CD4-positive, alpha-beta memory T cell (primary cell): Measurements from ENCODE around the gene LRP8. TPM values are rescaled to one million over a fixed set of nuclear protein-coding genes. Genes with fewer than 3 reads are reported as not detected.
A peak's percentile ranks its signal among the peaks of the same experiment; 100 is the strongest.

Experiments
- CTCF ChIA-PET: fragments of 350-600 bp; sonication (Branson Sonifier 250); formaldehyde crosslinking; loops from one replicate; lab custom pipeline; 2021; ENCODE audit warnings: inconsistent platforms; ENCODE audit not compliant: partially characterized antibody; lab: Charles Lee
- POLR2A ChIA-PET: fragments of 350-600 bp; sonication (Branson Sonifier 250); formaldehyde crosslinking; loops from one replicate; lab custom pipeline; 2021; ENCODE audit not compliant: partially characterized antibody; lab: Charles Lee
- DNase-seq, 5 donors: peaks; one replicate each; pipeline versions ENCODE4 v3.0.0 to v3.0.0-alpha.2; 2020 to 2022; ENCODE audit warnings: mixed read lengths in 1 of 5
- H3K27ac ChIP-seq: one replicate; pipeline ENCODE4 v1.7.0; 2013; ENCODE audit warnings: low read depth, low read length
- H3K27me3 ChIP-seq: 2 replicates; pipeline ENCODE4 v1.7.0; 2013; ENCODE audit warnings: mild to moderate bottlenecking, low read length, moderate library complexity; ENCODE audit not compliant: insufficient read depth
- H3K36me3 ChIP-seq: 2 replicates; pipeline ENCODE4 v1.7.0; 2013; ENCODE audit warnings: mild to moderate bottlenecking, low read length, moderate library complexity; ENCODE audit not compliant: insufficient read depth
- H3K4me1 ChIP-seq: 2 replicates; pipeline ENCODE4 v1.7.0; 2013; ENCODE audit warnings: mild to moderate bottlenecking, low read length, moderate library complexity; ENCODE audit not compliant: insufficient read depth
- H3K4me3 ChIP-seq, 2 donors: one replicate each; pipeline ENCODE4 v1.7.0; 2013; ENCODE audit warnings: low read length in 2 of 2, mild to moderate bottlenecking in 1 of 2
- H3K9me3 ChIP-seq, 2 donors: one replicate each; pipeline ENCODE4 v1.7.0; 2013; ENCODE audit warnings: low read length in 2 of 2, control low read depth in 1 of 2; ENCODE audit not compliant: control insufficient read depth in 1 of 2
- H3K27ac Mint-ChIP-seq, 7 donors: one replicate each; pipeline ENCODE4 v1.8.0; 2020 to 2021; ENCODE audit warnings: mixed read lengths in 7 of 7, mild to moderate bottlenecking in 6 of 7, inconsistent platforms in 3 of 7, moderate library complexity in 3 of 7
- H3K27me3 Mint-ChIP-seq, 2 donors: one replicate each; pipeline ENCODE4 v1.8.0; 2020 to 2021; ENCODE audit warnings: mixed read lengths in 2 of 2
- H3K36me3 Mint-ChIP-seq, 2 donors: one replicate each; pipeline ENCODE4 v1.8.0; 2020 to 2021; ENCODE audit warnings: mixed read lengths in 2 of 2, inconsistent platforms in 1 of 2, mild to moderate bottlenecking in 1 of 2
- H3K4me1 Mint-ChIP-seq, 4 donors: one replicate each; pipeline ENCODE4 v1.8.0; 2020 to 2021; ENCODE audit warnings: mixed read lengths in 4 of 4, mild to moderate bottlenecking in 1 of 4
- H3K4me3 Mint-ChIP-seq, 8 donors: one replicate each; pipeline ENCODE4 v1.8.0; 2020 to 2021; ENCODE audit warnings: mixed read lengths in 8 of 8, mild to moderate bottlenecking in 7 of 8, moderate library complexity in 6 of 8, inconsistent platforms in 3 of 8
- H3K9me3 Mint-ChIP-seq, 8 donors: one replicate each; pipeline ENCODE4 v1.8.0; 2020 to 2021; ENCODE audit warnings: mixed read lengths in 8 of 8, mild to moderate bottlenecking in 5 of 8, inconsistent platforms in 3 of 8, moderate library complexity in 1 of 8
- intact Hi-C: fragments of 100-400 bp; cut with micrococcal nuclease; formaldehyde crosslinking; loops from one replicate; pipeline ENCODE4 v1.15.1; 2023
- polyA plus RNA-seq, 2 donors: library from polyadenylated mRNA; unstranded; fragments of 300-500 nt; fragmentation: Illumina TruSeq; gene quantifications; one replicate each; pipeline ENCODE4 v1.2.3, GENCODE V29; 2021
- total RNA-seq, 2 experiments: library from RNA; stranded (reverse); gene quantifications; one replicate each; pipeline ENCODE4 v1.2.3, GENCODE V29; 2021

Gene LRP8
- total and polyA plus RNA-seq, 4 experiments from 2014 or later, result 0.91 to 17.6 (median 10.0) TPM

- Mint-ChIP-seq H3K36me3 (peaks cover 0 to 3% of the 10 kb centered on the region in 2 donors), H3K9me3 (peaks cover 0 to 2% (median 0%) of the 10 kb centered on the region in 8 donors), H3K27me3 (no peaks in the 10 kb centered on the region), H3K4me1 (peaks cover 10 to 30% (median 17%) of the 10 kb centered on the region in 4 donors), H3K27ac (peak overlapping the region in 5 of 7 donors; percentile 35 to 73 (median 61)), H3K4me3 (peak overlapping the region in 1 of 8 donors; percentile 5)
- intact Hi-C loops, result no loop called here
- Histone ChIP-seq H3K4me3 (no peak overlapping the region), H3K27me3 (no peaks in the 10 kb centered on the region), H3K36me3 (no peaks in the 10 kb centered on the region), H3K4me1 (peaks cover 13% of the 10 kb centered on the region), H3K9me3 (no peaks in the 10 kb centered on the region), H3K27ac (no peak overlapping the region)
- DNase-seq, result no peak
- POLR2A ChIA-PET, result interaction anchor here (2.0 kb wide), 1 partner anchor 40 kb away, joined by 4 read pairs; no protein-coding TSS in a partner anchor
- CTCF ChIA-PET, result interaction anchor here (1.8 to 2.9 kb wide), 2 partner anchors 53 to 61 kb away, joined by 6 to 10 read pairs; no protein-coding TSS in a partner anchor
These were observed 4.3 kb upstream of the LRP8 start for GRCh38 chr1:53332186-53332564.

GRCh38 chr1:53331446-53332185 lies 3.7 kb upstream of the LRP8 start:
- peaks cover 10 to 30% (median 20%) of the 10 kb centered on the region in 4 donors for H3K4me1 Mint-ChIP-seq
- CTCF ChIA-PET, result interaction anchor here (1.8 to 2.9 kb wide), 2 partner anchors 53 to 62 kb away, joined by 6 to 10 read pairs; no protein-coding TSS in a partner anchor
- POLR2A ChIA-PET, result interaction anchor here (2.0 kb wide), 1 partner anchor 39 kb away, joined by 4 read pairs; no protein-coding TSS in a partner anchor
- peaks cover 0 to 5% of the 10 kb centered on the region in 2 donors for H3K36me3 Mint-ChIP-seq
- H3K4me3 Mint-ChIP-seq, result peak overlapping the region in 1 of 8 donors; percentile 5
- no peaks in the 10 kb centered on the region for H3K27me3 Mint-ChIP-seq
- Histone ChIP-seq H3K27ac (no peak overlapping the region), H3K4me3 (no peak overlapping the region), H3K27me3 (no peaks in the 10 kb centered on the region), H3K4me1 (peaks cover 13% of the 10 kb centered on the region), H3K9me3 (no peaks in the 10 kb centered on the region), H3K36me3 (no peaks in the 10 kb centered on the region)
- intact Hi-C loops, result no loop called here
- no peak for DNase-seq
- H3K9me3 Mint-ChIP-seq, result peaks cover 0 to 2% (median 0%) of the 10 kb centered on the region in 8 donors
- peak overlapping the region in 2 of 7 donors; percentile 32 to 64 for H3K27ac Mint-ChIP-seq

GRCh38 chr1:53330819-53331218 lies 2.9 kb upstream of the LRP8 start:
- peaks cover 0 to 7% of the 10 kb centered on the region in 2 donors for H3K36me3 Mint-ChIP-seq
- H3K9me3 Mint-ChIP-seq, result peaks cover 0 to 2% (median 0%) of the 10 kb centered on the region in 8 donors
- peaks cover 10 to 36% (median 23%) of the 10 kb centered on the region in 4 donors for H3K4me1 Mint-ChIP-seq
- no peak overlapping the region for H3K27ac ChIP-seq
- no peak for DNase-seq
- H3K36me3 ChIP-seq, result no peaks in the 10 kb centered on the region
- CTCF ChIA-PET, result interaction anchor here (1.8 to 2.9 kb wide), 2 partner anchors 52 to 63 kb away, joined by 6 to 10 read pairs; no protein-coding TSS in a partner anchor
- H3K4me3 ChIP-seq, result no peak overlapping the region
- no peaks in the 10 kb centered on the region for H3K9me3 ChIP-seq
- peak overlapping the region in 3 of 7 donors; percentile 32 to 68 (median 62) for H3K27ac Mint-ChIP-seq
- no peaks in the 10 kb centered on the region for H3K27me3 Mint-ChIP-seq
- intact Hi-C loops, result no loop called here
- POLR2A ChIA-PET, result interaction anchor here (2.0 kb wide), 1 partner anchor 39 kb away, joined by 4 read pairs; no protein-coding TSS in a partner anchor
- no peak overlapping the region for H3K4me3 Mint-ChIP-seq
- no peaks in the 10 kb centered on the region for H3K27me3 ChIP-seq
- peaks cover 15% of the 10 kb centered on the region for H3K4me1 ChIP-seq

- H3K9me3 Mint-ChIP-seq, result peaks cover 0 to 2% (median 0%) of the 10 kb centered on the region in 8 donors
- peak overlapping the region; percentile 48 for H3K27ac ChIP-seq
- intact Hi-C loops, result loop anchor here (1.0 to 5.0 kb wide), 3 partner anchors 37 to 84 kb away; no protein-coding TSS in a partner anchor
- no peaks in the 10 kb centered on the region for H3K36me3 ChIP-seq
- peak overlapping the region in 1 of 2 donors; percentile 58 for H3K4me3 ChIP-seq
- H3K27me3 ChIP-seq, result no peaks in the 10 kb centered on the region
- POLR2A ChIA-PET, result interaction anchor here (2.7 to 3.1 kb wide), 2 partner anchors 40 to 84 kb away, joined by 24 to 31 read pairs; no protein-coding TSS in a partner anchor
- DNase-seq, result peak in 4 of 5 donors; percentile 2 to 25 (median 14)
- peaks cover 12% of the 10 kb centered on the region for H3K4me1 ChIP-seq
- peaks cover 10 to 32% (median 17%) of the 10 kb centered on the region in 4 donors for H3K4me1 Mint-ChIP-seq
- no peaks in the 10 kb centered on the region for H3K27me3 Mint-ChIP-seq
- H3K9me3 ChIP-seq, result no peaks in the 10 kb centered on the region
- CTCF ChIA-PET, result no interaction called here
- H3K4me3 Mint-ChIP-seq, result peak overlapping the region; percentile 91 to 98 (median 94)
- peaks cover 0 to 9% of the 10 kb centered on the region in 2 donors for H3K36me3 Mint-ChIP-seq
- H3K27ac Mint-ChIP-seq, result peak overlapping the region; percentile 50 to 93 (median 90)
These were observed 950 bp upstream of the LRP8 start for GRCh38 chr1:53328541-53329499.

- Mint-ChIP-seq H3K36me3 (peaks cover 0 to 9% of the 10 kb centered on the region in 2 donors), H3K4me1 (peaks cover 10 to 27% (median 19%) of the 10 kb centered on the region in 4 donors), H3K27me3 (no peaks in the 10 kb centered on the region), H3K4me3 (peak overlapping the region; percentile 88 to 98 (median 92)), H3K9me3 (peaks cover 0 to under 1% (median 0%) of the 10 kb centered on the region in 8 donors), H3K27ac (peak overlapping the region; percentile 73 to 93 (median 85))
- intact Hi-C loops, result loop anchor here (2.0 to 5.0 kb wide), 4 partner anchors 35 to 131 kb away; partner anchors contain the start of gene CPT2
- peak overlapping the region; percentile 60 for H3K27ac ChIP-seq
- ChIA-PET POLR2A (interaction anchor here (0.9 to 3.1 kb wide), 10 partner anchors 8 to 619 kb away, joined by 3 to 31 read pairs (median 6); partner anchors contain the start of genes CPT2, IFT25 and LRRC42), CTCF (interaction anchor here (1.0 to 3.1 kb wide), 3 partner anchors 9 to 86 kb away, joined by 3 to 16 read pairs (median 4); no protein-coding TSS in a partner anchor)
- peak overlapping the region; percentile 78 to 82 for H3K4me3 ChIP-seq
- peaks cover 12% of the 10 kb centered on the region for H3K4me1 ChIP-seq
- H3K36me3 ChIP-seq, result no peaks in the 10 kb centered on the region
- H3K9me3 ChIP-seq, result no peaks in the 10 kb centered on the region
- H3K27me3 ChIP-seq, result no peaks in the 10 kb centered on the region
- peak; percentile 41 to 76 (median 48) for DNase-seq
These were observed 522 bp downstream of the LRP8 start for GRCh38 chr1:53327182-53327913.
